HepG2 (cell line): ENCODE measurements around the gene NAA38. TPM values are rescaled to one million over a fixed set of nuclear protein-coding genes. Genes with fewer than 3 reads are reported as not detected.

Source experiments
- ATF4 ChIP-seq, 2 experiments: fragments of 450-650 bp in 1 of 2; sonication (generic) in 1 of 2; formaldehyde crosslinking; IDR thresholded peaks; 2 replicates each; pipeline versions ENCODE4 v1.5.0 to v1.8.0; 2020 to 2022; ENCODE audit warnings: mild to moderate bottlenecking in 1 of 2, missing genetic modification reagents in 1 of 2
- CEBPZ ChIP-seq: IDR thresholded peaks from 2 replicates; pipeline ENCODE4 v1.6.1; 2012; ENCODE audit warnings: low read length, improper control_type of control experiment
- PLRG1 ChIP-seq: fragments of 450-650 bp; conservative IDR thresholded peaks from 2 replicates; pipeline ENCODE4 v1.6.1; 2016
- SPEN ChIP-seq: sonication (generic); formaldehyde crosslinking; IDR thresholded peaks from 2 replicates; pipeline ENCODE4 v1.5.1; 2020; ENCODE audit warnings: low read depth, mild to moderate bottlenecking, missing genetic modification reagents
- TEAD2 ChIP-seq: sonication (generic); formaldehyde crosslinking; IDR thresholded peaks from 2 replicates; pipeline ENCODE4 v1.9.0; 2021; ENCODE audit warnings: missing genetic modification reagents
- ZBTB40 ChIP-seq, 2 experiments: fragments of 450-650 bp in 1 of 2; sonication (generic) in 1 of 2; formaldehyde crosslinking in 1 of 2; IDR thresholded peaks; 2 replicates each; pipeline versions ENCODE4 v1.6.1 to v1.8.0; 2016 to 2022; ENCODE audit warnings: antibody characterized with exemption in 1 of 2, mild to moderate bottlenecking in 1 of 2, missing genetic modification reagents in 1 of 2
- ZFY ChIP-seq: sonication (generic); formaldehyde crosslinking; IDR thresholded peaks from 2 replicates; pipeline ENCODE4 v1.4.0; 2020; ENCODE audit warnings: missing genetic modification reagents
- ZNF142 ChIP-seq: sonication (generic); formaldehyde crosslinking; IDR thresholded peaks from 2 replicates; pipeline ENCODE4 v1.4.0; 2020; ENCODE audit warnings: missing genetic modification reagents
- polyA plus RNA-seq, 8 experiments: library from polyadenylated mRNA; depleted of rRNA in 3 of 8; stranded (reverse) in 7 of 8; unstranded in 1 of 8; fragments of >200 nt; fragmentation: Illumina TruSeq in 4 of 8; extraction: Trizol in 4 of 8; gene quantifications; 2 replicates each; pipeline versions ENCODE4 v1.2.1 to v1.2.3, GENCODE V29; 2011 to 2016; ENCODE audit warnings: low read depth in 4 of 8, missing spikeins in 1 of 8, mixed read lengths in 1 of 8; ENCODE audit not compliant: insufficient read depth in 1 of 8
- total RNA-seq, 5 experiments: library from RNA; depleted of rRNA; stranded (reverse); fragments of >200 nt; fragmentation: Illumina TruSeq; extraction: Trizol; gene quantifications; 2 replicates each; pipeline ENCODE4 v1.2.3, GENCODE V29; 2016; ENCODE audit warnings: low read depth in 1 of 5

NAA38 gene
- total and polyA plus RNA-seq, 2 of the 13 experiments (the other 11 are each of a cell fraction or from before 2014, with no cell fraction given) = 46.9 to 91.6 TPM

- no peak for TF ChIP-seq CEBPZ
- 0 out of 2 replicates have a peak, but pooled peaks have one; percentile 24 for TF ChIP-seq ZNF142 (CRISPR knock-in tag)
- TF ChIP-seq ATF4 (CRISPR knock-in tag; IDR thresholded peaks at IDR 0.05) = 0 out of 4 replicates have a peak, but pooled peaks of 1 of the 2 experiments have one; percentile 41
- TF ChIP-seq PLRG1 = no peak
- TF ChIP-seq ZBTB40 (IDR thresholded peaks at IDR 0.05) = no peak
- TF ChIP-seq ZBTB40 (CRISPR knock-in tag; IDR thresholded peaks at IDR 0.05) = 0 out of 2 replicates have a peak, but pooled peaks have one; percentile 36
- TF ChIP-seq TEAD2 (CRISPR knock-in tag) = no peak
- TF ChIP-seq SPEN (CRISPR knock-in tag) = peak; percentile 3
- TF ChIP-seq ZFY = peak; percentile 53
Observed at GRCh38 chr17:7841915-7842379, 15.4 kb downstream of the NAA38 start (continued).
